Effector memory CD4-positive, alpha-beta T cell (primary cell): Measurements from ENCODE around the gene NOP53.

ENCODE experiments used
- DNase-seq, 3 donors: peaks; one replicate each; pipeline ENCODE4 v3.0.0-alpha.2; 2020
- H3K27ac ChIP-seq: 2 replicates; pipeline ENCODE4 v1.7.0; 2013; ENCODE audit warnings: mild to moderate bottlenecking, low read length, moderate library complexity; ENCODE audit not compliant: insufficient read depth, poor library complexity, severe bottlenecking
- H3K27me3 ChIP-seq: replicated peaks from 2 replicates; pipeline ENCODE4 v1.7.0; 2013; ENCODE audit warnings: mild to moderate bottlenecking, low read length; ENCODE audit not compliant: insufficient read depth, control insufficient read depth, poor library complexity, severe bottlenecking
- H3K36me3 ChIP-seq: 2 replicates; pipeline ENCODE4 v1.7.0; 2013; ENCODE audit warnings: mild to moderate bottlenecking, low read length, moderate library complexity; ENCODE audit not compliant: control insufficient read depth, insufficient read depth
- H3K4me1 ChIP-seq: 2 replicates; pipeline ENCODE4 v1.7.0; 2013; ENCODE audit warnings: low read length, mild to moderate bottlenecking; ENCODE audit not compliant: control insufficient read depth, insufficient read depth, poor library complexity, severe bottlenecking
- H3K4me3 ChIP-seq: 2 replicates; pipeline ENCODE4 v1.7.0; 2013; ENCODE audit warnings: low read length, low read depth, mild to moderate bottlenecking; ENCODE audit not compliant: insufficient read depth, poor library complexity, severe bottlenecking
- H3K9me3 ChIP-seq: 2 replicates; pipeline ENCODE4 v1.7.0; 2013; ENCODE audit warnings: mild to moderate bottlenecking, low read length, moderate library complexity; ENCODE audit not compliant: control insufficient read depth

Gene NOP53

DNA sequence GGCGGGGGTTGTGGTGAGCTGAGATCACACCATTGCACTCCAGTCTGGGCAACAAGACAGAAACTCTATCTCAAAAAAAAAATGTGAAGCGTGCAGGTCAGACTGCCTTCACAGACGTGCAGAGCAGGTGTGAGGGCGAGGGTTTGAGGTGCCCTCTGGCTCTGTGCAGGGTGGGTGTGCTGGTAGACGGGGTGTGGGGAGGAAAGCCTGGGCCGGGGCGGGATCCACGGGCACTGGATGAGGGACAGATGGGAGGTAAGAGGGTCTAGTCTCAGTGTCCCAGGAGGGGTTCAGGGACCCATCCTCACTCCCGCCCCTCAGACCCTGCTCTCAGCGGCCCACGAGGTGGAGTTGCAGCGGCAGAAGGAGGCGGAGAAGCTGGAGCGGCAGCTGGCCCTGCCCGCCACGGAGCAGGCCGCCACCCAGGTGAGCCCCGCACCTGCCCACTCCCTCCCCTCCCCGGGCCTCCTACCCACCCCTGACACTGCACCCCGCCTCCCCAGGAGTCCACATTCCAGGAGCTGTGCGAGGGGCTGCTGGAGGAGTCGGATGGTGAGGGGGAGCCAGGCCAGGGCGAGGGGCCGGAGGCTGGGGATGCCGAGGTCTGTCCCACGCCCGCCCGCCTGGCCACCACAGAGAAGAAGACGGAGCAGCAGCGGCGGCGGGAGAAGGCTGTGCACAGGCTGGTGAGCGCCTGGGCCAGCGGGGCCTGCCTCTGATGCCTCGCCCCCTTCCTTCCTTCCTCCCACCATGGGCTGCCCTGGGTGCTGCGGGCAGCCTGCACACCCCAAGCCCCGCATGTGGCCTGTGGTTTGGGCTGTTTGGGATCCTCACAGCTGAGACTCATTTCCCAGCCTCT is 9.1 kb downstream of the NOP53 start:
- Histone ChIP-seq H3K36me3 (peaks cover 90% of the 10 kb centered on the region), H3K4me1 (no peaks in the 10 kb centered on the region), H3K27ac (no peak overlapping the region), H3K9me3 (no peaks in the 10 kb centered on the region), H3K4me3 (no peak overlapping the region), H3K27me3 (no peaks in the 10 kb centered on the region)
- DNase-seq, result no peak

DNA sequence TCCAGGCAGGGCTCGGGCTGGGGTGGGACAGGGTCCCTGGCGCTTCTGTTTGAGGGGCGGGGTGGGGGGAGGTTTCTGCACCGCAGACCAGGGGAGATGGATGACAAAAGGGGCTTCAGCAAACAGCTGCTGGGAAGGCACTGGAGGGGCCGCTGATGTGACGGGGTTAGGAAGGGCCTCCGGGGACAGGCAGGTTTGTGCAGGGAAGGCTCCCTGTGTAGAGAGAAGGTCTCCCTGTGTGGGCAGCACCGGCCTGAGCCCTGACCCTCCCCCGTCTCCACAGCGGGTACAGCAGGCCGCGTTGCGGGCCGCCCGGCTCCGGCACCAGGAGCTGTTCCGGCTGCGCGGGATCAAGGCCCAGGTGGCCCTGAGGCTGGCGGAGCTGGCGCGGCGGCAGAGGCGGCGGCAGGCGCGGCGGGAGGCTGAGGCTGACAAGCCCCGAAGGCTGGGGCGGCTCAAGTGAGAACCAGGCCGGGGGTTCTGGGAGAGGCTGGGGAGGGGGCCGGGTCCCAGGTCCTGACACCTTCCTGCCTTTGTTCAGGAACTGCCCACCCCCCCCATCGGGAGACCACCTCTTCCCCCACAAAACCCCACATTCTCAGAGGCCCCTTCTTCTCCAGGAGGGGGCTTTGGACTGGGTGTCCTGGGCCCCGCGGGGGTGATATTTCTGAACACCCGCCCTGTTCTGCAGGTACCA is 9.9 kb downstream of the NOP53 start:
- Histone ChIP-seq H3K27ac (no peak overlapping the region), H3K4me1 (no peaks in the 10 kb centered on the region), H3K36me3 (peaks cover 82% of the 10 kb centered on the region), H3K4me3 (no peak overlapping the region), H3K27me3 (no peaks in the 10 kb centered on the region), H3K9me3 (no peaks in the 10 kb centered on the region)
- DNase-seq, result no peak

DNA sequence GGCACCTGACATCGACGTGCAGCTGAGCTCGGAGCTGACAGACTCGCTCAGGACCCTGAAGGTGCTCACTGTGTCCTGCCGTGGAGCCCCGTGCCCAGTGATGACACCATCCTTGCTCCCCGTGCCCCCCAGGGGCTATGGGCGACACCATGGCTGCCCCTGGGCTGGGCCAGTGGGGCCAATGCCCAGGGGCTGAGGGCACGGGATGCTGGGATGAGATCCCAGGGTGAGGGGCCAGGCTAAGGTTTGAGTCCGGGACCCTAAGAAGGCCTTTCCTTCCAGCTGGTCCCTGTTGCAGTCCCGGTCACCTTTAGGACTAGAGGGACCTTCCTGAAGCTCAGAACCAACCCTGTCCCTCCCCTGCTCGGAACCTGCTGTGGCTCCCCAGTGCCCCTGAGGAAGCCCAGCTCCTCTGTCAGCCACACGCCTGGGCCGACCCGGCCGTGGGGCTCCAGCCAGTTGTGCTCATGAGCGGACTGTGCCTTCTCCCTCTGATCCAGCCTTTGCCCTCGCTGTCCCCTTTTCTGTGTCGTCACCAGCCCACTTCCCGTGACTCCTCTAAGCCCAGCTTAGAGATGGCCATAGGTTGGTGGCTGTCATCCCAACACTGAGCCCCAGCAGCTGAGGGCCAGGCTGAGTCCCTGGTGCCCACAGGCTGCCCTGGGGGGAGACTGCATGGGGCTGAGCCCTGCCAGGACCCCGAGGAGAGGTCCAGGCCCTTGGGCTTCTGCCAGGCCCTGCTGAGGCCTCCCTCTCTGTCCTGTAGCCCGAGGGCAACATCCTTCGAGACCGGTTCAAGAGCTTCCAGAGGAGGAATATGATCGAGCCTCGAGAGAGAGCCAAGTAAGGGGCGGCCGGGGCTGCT is 10.6 kb downstream of the NOP53 start:
- Histone ChIP-seq H3K27me3 (no peaks in the 10 kb centered on the region), H3K27ac (no peak overlapping the region), H3K4me1 (no peaks in the 10 kb centered on the region), H3K4me3 (no peak overlapping the region), H3K9me3 (no peaks in the 10 kb centered on the region), H3K36me3 (peaks cover 74% of the 10 kb centered on the region)
- DNase-seq, result no peak

DNA sequence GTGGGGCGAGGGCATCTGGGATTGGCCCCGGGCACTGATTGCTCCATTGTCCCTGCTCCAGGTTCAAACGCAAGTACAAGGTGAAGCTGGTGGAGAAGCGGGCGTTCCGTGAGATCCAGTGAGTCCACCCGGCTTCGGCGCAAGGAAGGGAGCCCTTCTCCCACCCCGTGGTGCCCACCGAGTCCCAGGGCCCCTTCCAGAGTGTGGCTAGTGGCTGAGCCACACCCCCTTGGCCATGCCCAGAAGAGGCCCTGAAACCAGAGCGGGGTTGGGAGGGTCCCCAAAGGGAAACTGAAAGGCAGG is 11.2 kb downstream of the NOP53 start:
- Histone ChIP-seq H3K4me3 (no peak overlapping the region), H3K27me3 (no peaks in the 10 kb centered on the region), H3K9me3 (no peaks in the 10 kb centered on the region), H3K36me3 (peaks cover 68% of the 10 kb centered on the region), H3K27ac (no peak overlapping the region), H3K4me1 (no peaks in the 10 kb centered on the region)
- no peak for DNase-seq

DNA sequence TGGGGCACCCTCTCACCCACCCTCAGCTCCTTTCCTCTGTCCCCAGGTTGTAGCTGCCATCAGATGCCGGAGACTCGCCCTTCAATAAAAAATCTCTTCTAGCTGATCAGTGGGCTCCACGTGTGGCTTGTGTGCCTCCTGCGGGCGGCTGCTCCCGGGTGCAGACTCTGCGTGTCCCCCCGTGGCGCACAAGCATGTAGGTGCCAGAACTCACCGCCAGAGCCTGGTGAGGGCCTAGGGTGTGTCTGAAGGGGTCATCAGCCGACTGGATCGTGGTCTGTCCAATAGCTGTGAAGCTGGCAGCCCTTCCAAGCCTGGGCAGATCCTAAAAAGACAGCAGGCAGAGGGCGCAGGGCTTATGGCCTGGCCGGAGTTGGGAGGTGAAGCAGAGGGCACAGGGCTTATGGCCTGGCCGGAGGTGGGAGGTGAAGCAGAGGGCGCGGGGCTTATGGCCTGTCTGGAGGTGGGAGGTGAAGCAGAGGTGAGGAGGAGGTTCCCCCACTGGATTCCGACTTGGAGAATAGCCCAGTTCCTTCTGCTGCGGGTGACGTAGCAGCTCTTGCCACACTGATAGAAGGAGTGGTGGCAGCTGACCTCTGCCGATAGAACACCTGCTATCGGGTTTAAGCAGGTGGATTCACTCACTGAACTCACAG is 11.7 kb downstream of the NOP53 start:
- H3K36me3 ChIP-seq, result peaks cover 64% of the 10 kb centered on the region
- no peaks in the 10 kb centered on the region for H3K27me3 ChIP-seq
- no peaks in the 10 kb centered on the region for H3K4me1 ChIP-seq
- DNase-seq, result no peak
- H3K4me3 ChIP-seq, result no peak overlapping the region
- H3K27ac ChIP-seq, result no peak overlapping the region
- no peaks in the 10 kb centered on the region for H3K9me3 ChIP-seq

DNA sequence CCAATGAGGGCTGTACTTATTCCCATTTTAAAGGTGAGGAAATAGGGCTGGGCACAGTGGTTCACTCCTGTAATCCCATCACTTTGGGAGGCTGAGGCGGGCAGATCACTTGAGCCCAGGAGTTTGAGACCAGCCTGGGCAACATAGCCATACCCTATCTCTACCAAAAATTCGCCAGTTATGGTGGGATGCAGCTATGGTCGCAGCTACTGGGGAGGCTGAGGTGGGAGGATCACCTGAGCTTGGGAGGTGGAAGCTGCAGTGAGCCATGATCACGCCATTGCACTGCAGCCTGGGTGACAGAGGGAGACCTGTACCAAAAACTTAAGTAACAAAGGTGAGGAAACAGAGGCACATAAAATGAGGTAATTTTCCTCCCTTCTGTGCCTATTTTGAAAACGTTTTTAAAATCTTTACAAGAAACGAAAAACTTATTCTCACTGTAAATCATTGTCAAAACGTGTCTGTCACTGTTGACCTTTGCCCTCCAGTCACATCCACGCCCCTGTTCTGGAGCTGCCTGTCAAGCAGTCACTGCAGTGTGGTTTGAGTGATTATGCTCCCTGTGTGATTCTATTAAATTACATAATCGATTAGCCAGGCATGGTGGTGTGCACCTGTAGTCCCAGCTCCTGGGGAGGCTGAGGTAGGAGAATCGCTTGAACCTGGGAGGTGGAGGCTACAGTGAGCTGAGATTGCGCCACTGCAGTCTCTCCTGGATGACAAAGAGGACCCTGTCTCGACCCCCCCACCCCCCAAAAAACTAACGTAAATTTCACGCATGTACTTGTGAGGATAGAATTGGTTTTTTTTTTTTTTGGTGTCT is 12.5 kb downstream of the NOP53 start:
- H3K27ac ChIP-seq, result no peak overlapping the region
- no peak for DNase-seq
- H3K4me3 ChIP-seq, result no peak overlapping the region
- H3K4me1 ChIP-seq, result no peaks in the 10 kb centered on the region
- H3K27me3 ChIP-seq, result no peaks in the 10 kb centered on the region
- H3K36me3 ChIP-seq, result peaks cover 57% of the 10 kb centered on the region
- no peaks in the 10 kb centered on the region for H3K9me3 ChIP-seq

DNA sequence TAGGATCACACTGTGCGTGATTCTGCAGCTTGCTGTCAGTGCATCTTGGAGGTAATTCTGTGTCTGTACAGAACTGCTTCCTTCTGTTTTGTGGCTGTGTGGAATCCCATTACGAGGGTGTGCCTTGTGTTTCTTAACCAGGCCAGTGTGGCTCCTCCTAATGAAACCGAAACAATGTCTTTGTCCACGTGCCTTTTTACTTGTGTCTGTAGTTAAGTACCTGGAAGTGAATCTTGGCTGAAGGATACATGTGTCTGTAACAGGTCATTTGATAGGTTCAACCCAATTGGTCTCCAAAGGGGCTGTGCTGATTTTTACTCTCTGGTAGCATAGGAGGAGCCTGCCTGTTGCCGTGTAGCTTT is 13.1 kb downstream of the NOP53 start:
- H3K27me3 ChIP-seq, result no peaks in the 10 kb centered on the region
- no peaks in the 10 kb centered on the region for H3K4me1 ChIP-seq
- H3K36me3 ChIP-seq, result peaks cover 51% of the 10 kb centered on the region
- no peaks in the 10 kb centered on the region for H3K9me3 ChIP-seq
- H3K4me3 ChIP-seq, result no peak overlapping the region
- no peak for DNase-seq
- no peak overlapping the region for H3K27ac ChIP-seq

DNA sequence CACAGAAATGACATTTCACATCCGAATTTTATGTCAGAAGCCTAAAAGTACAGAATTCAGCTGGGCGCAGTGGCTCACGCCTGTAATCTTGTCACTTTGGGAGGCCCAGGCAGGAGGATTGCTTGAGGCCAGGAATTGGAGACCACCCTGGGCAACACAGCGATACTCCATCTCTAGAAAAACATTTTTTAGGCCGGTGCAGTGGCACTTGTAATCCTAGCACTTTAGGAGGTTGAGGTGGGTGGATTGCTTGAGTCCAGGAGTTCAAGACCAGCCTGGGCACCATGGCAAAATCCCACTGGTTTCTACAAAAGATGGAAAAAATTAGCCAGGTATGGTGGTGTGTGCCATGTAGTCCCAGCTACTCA is 15.3 kb downstream of the NOP53 start:
- H3K9me3 ChIP-seq, result no peaks in the 10 kb centered on the region
- H3K4me3 ChIP-seq, result no peak overlapping the region
- peaks cover 29% of the 10 kb centered on the region for H3K36me3 ChIP-seq
- no peaks in the 10 kb centered on the region for H3K4me1 ChIP-seq
- DNase-seq, result no peak
- no peak overlapping the region for H3K27ac ChIP-seq
- H3K27me3 ChIP-seq, result no peaks in the 10 kb centered on the region

DNA sequence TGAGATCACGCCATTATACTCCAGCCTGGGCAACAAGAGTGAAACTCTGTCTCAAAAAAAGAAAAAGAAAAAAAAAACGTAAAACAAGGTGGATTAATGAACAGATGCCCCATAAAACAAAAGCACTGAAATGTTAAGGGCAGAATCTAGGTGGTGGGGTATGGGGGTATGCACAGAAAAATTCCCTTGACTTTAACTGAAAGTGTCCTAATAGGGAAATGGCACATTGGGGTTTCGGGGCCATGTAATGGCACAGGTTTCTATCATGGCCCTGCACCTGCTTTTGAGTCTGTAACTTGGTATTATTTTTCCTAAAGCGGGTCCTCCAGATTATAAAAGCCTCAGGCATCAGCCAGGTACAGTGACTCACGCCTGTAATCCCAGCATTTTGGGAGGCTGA is 16.2 kb downstream of the NOP53 start:
- no peaks in the 10 kb centered on the region for H3K9me3 ChIP-seq
- no peaks in the 10 kb centered on the region for H3K27me3 ChIP-seq
- no peak overlapping the region for H3K27ac ChIP-seq
- DNase-seq, result no peak
- H3K4me1 ChIP-seq, result no peaks in the 10 kb centered on the region
- H3K36me3 ChIP-seq, result peaks cover 20% of the 10 kb centered on the region
- H3K4me3 ChIP-seq, result no peak overlapping the region
